GM19328 (cell line): ENCODE results near the gene PTPRG.

Experiments
- ATAC-seq: cut with Tn5 transposase; IDR thresholded peaks from one replicate; pipeline ENCODE4 v1.9.1; 2021; ENCODE audit warnings: mild to moderate bottlenecking, moderate library complexity; ENCODE audit not compliant: unreplicated experiment

The PTPRG gene

GRCh38 chr3:61884794-61885193 is 323.4 kb downstream of the PTPRG start:
- no peak for ATAC-seq

- ATAC-seq, result no peak
These were observed 324.0 kb downstream of the PTPRG start for GRCh38 chr3:61885414-61885813.

GRCh38 chr3:61887206-61887605 is 325.8 kb downstream of the PTPRG start:
- no peak for ATAC-seq

- ATAC-seq, result no peak
These were observed 327.9 kb downstream of the PTPRG start for GRCh38 chr3:61889259-61889658.

- no peak for ATAC-seq
These were observed 328.8 kb downstream of the PTPRG start for GRCh38 chr3:61890167-61890566.

GRCh38 chr3:61890586-61890985 is 329.2 kb downstream of the PTPRG start:
- no peak for ATAC-seq

GRCh38 chr3:61892891-61893290 is 331.5 kb downstream of the PTPRG start:
- no peak for ATAC-seq

- ATAC-seq, result no peak
These were observed 332.6 kb downstream of the PTPRG start for GRCh38 chr3:61893840-61894566.

GRCh38 chr3:61894988-61895935 is 333.9 kb downstream of the PTPRG start:
- peak; percentile 92 for ATAC-seq

GRCh38 chr3:61896251-61896650 is 334.9 kb downstream of the PTPRG start:
- ATAC-seq, result no peak

- no peak for ATAC-seq
These were observed 336.5 kb downstream of the PTPRG start for GRCh38 chr3:61897848-61898247.

- no peak for ATAC-seq
These were observed 338.5 kb downstream of the PTPRG start for GRCh38 chr3:61899700-61900462.

- no peak for ATAC-seq
These were observed 340.1 kb downstream of the PTPRG start for GRCh38 chr3:61901496-61901895.

- ATAC-seq, result no peak
These were observed 340.6 kb downstream of the PTPRG start for GRCh38 chr3:61901986-61902385.

- ATAC-seq, result no peak
These were observed 341.7 kb downstream of the PTPRG start for GRCh38 chr3:61903074-61903473.

GRCh38 chr3:61903931-61904657 is 342.7 kb downstream of the PTPRG start:
- ATAC-seq, result no peak

- no peak for ATAC-seq
These were observed 345.9 kb downstream of the PTPRG start for GRCh38 chr3:61907210-61907795.

GRCh38 chr3:61908382-61908781 is 347.0 kb downstream of the PTPRG start:
- no peak for ATAC-seq

- ATAC-seq, result no peak
These were observed 349.4 kb downstream of the PTPRG start for GRCh38 chr3:61910732-61911131.

- ATAC-seq, result peak; percentile 66
These were observed 350.8 kb downstream of the PTPRG start for GRCh38 chr3:61912158-61912557.
